Measurements from ENCODE around the gene SLC27A3.

- no peak for TF ChIP-seq CTCF (IDR thresholded peaks at IDR 0.05)
- no peak for TF ChIP-seq POLR2AphosphoS5 (IDR thresholded peaks at IDR 0.05)
- no peak for TF ChIP-seq POLR2A (IDR thresholded peaks at IDR 0.05)
- no peak for TF ChIP-seq EP300 (IDR thresholded peaks at IDR 0.05; ENCODE audit: low read depth)
These were observed 23.8 kb downstream of the SLC27A3 start for GRCh38 chr1:153799016-153799415.
